Lung (tissue), 12 donors: ENCODE results near the gene CDS1. TPM values are rescaled to one million over a fixed set of nuclear protein-coding genes. Genes with fewer than 3 reads are reported as not detected.

Experiments used
- ATAC-seq: fragments of 200-7000 bp; cut with Tn5 transposase; one replicate; pipeline ENCODE4 v1.9.1; 2020; ENCODE audit warnings: moderate number of reproducible peaks; ENCODE audit not compliant: insufficient read depth, low FRiP score
- DNase-seq, 3 donors: peaks; one replicate each; pipeline ENCODE4 v3.0.0-alpha.2; 2013 to 2017
- H3K27ac ChIP-seq, 2 donors: one replicate each; pipeline ENCODE4 v1.5.1; 2013; ENCODE audit warnings: mild to moderate bottlenecking in 2 of 2, moderate library complexity in 2 of 2, control low read depth in 1 of 2, inconsistent platforms in 1 of 2, low read depth in 1 of 2, low read length in 1 of 2
- H3K27me3 ChIP-seq, 3 donors: one replicate each; pipeline ENCODE4 v1.5.1; 2013; ENCODE audit warnings: low read length in 2 of 3; ENCODE audit not compliant: control insufficient read depth in 3 of 3, insufficient read depth in 3 of 3
- H3K36me3 ChIP-seq, 4 donors: one replicate each; pipeline ENCODE4 v1.5.1; 2013; ENCODE audit warnings: low read length in 4 of 4, mild to moderate bottlenecking in 1 of 4, moderate library complexity in 1 of 4; ENCODE audit not compliant: control insufficient read depth in 4 of 4, insufficient read depth in 4 of 4
- H3K4me1 ChIP-seq, 5 donors: one replicate each; pipeline ENCODE4 v1.5.1; 2013; ENCODE audit warnings: low read length in 5 of 5, mild to moderate bottlenecking in 2 of 5, moderate library complexity in 1 of 5; ENCODE audit not compliant: control insufficient read depth in 5 of 5, insufficient read depth in 5 of 5
- H3K4me3 ChIP-seq: one replicate; pipeline ENCODE4 v1.5.1; 2013; ENCODE audit warnings: mild to moderate bottlenecking, control low read depth, moderate library complexity
- H3K9ac ChIP-seq, 2 donors: one replicate each; pipeline ENCODE4 v1.5.1; 2013; ENCODE audit warnings: low read length in 2 of 2, control low read depth in 1 of 2; ENCODE audit not compliant: insufficient read depth in 1 of 2
- H3K9me3 ChIP-seq, 4 donors: one replicate each; pipeline ENCODE4 v1.5.1; 2013; ENCODE audit warnings: low read length in 3 of 4, mild to moderate bottlenecking in 1 of 4, moderate library complexity in 1 of 4; ENCODE audit not compliant: control insufficient read depth in 4 of 4, insufficient read depth in 3 of 4
- WGBS, 2 donors: extraction: QIAGEN DNeasy Blood & Tissue Kit; methylation state at CpG; one replicate each; pipeline ENCODE4 v1.1.7; 2013; 5-methylcytosine and 5-hydroxymethylcytosine counted together
- polyA plus RNA-seq, 2 donors: library from polyadenylated mRNA; stranded (reverse); fragments of 200-250 nt; gene quantifications; one replicate each; pipeline ENCODE4 v1.2.1, GENCODE V29; 2013
- total RNA-seq, 2 donors: library from RNA; depleted of rRNA in 1 of 2; stranded (reverse); fragments of >200 nt in 1 of 2; gene quantifications; one replicate each; pipeline ENCODE4 v1.2.1, GENCODE V29; 2014 to 2021
- TF ChIP-seq, protein P1 (sequence below): IDR thresholded peaks from 2 replicates; pipeline ENCODE4 v1.5.1; 2012; ENCODE audit warnings: mild to moderate bottlenecking; ENCODE audit errors: control extremely low read depth, extremely low read depth
- donor health status: control.
- donor health status: control.
- donor health status: Bipolar disorder and iron deficiency.
- donor health status: healthy.
- donor health status: DM: yes; HTN: yes; CAD: no.

CDS1 gene
- total and polyA plus RNA-seq, 4 donors: 10.7 to 32.7 (median 18.8) TPM

DNA sequence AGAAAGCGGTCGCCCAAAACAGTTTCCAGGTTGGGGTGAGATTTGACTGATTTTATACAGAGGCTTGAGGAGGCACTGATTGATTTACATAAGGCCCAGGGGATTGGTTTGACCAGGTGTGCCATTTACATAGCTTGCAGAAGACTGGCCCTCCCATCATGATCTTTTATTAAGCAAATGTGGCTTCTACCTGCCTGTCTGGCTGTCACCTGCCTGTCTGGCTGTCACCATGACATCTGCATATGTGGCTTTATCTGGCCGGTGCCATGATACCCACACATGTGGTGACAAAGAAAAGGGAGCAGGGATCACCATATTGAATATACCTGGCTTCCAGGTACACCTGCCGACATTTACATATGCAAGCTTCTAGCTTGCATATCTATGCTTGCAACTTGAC, 17.0 kb upstream of the CDS1 start:
- H3K27ac ChIP-seq: no peak overlapping the region
- no peaks in the 10 kb centered on the region for H3K4me1 ChIP-seq
- H3K4me3 ChIP-seq: no peak overlapping the region
- H3K9ac ChIP-seq: no peak overlapping the region
- no peaks in the 10 kb centered on the region for H3K9me3 ChIP-seq
- no peak for DNase-seq
- no peak for ATAC-seq
- 93% methylated on average over 4 of the region's 4 CpGs for WGBS, 2 donors
- TF ChIP-seq, protein P1, sequence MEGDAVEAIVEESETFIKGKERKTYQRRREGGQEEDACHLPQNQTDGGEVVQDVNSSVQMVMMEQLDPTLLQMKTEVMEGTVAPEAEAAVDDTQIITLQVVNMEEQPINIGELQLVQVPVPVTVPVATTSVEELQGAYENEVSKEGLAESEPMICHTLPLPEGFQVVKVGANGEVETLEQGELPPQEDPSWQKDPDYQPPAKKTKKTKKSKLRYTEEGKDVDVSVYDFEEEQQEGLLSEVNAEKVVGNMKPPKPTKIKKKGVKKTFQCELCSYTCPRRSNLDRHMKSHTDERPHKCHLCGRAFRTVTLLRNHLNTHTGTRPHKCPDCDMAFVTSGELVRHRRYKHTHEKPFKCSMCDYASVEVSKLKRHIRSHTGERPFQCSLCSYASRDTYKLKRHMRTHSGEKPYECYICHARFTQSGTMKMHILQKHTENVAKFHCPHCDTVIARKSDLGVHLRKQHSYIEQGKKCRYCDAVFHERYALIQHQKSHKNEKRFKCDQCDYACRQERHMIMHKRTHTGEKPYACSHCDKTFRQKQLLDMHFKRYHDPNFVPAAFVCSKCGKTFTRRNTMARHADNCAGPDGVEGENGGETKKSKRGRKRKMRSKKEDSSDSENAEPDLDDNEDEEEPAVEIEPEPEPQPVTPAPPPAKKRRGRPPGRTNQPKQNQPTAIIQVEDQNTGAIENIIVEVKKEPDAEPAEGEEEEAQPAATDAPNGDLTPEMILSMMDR: no peak
- H3K36me3 ChIP-seq: no peaks in the 10 kb centered on the region
- no peaks in the 10 kb centered on the region for H3K27me3 ChIP-seq

DNA sequence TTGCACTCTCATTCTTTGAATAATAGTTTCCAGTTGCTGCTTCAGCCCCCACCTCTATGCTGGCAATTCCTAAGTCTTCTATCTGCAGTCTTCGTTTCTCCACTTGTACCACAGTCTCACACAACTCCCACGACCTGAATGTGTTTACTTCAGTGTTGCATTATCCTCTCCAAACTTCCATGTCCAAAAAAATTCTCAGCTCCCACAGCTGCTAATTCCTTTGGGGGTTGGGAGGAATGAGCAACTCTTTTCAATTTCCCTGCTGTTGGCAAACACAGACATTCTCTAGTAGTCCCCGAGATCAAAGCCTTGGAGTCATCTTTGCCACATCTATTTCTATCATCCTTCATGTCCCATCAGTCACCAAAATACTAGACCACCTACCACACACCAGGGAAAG, 14.4 kb upstream of the CDS1 start:
- Histone ChIP-seq H3K36me3 (no peaks in the 10 kb centered on the region), H3K4me3 (no peak overlapping the region), H3K9ac (no peak overlapping the region), H3K27me3 (no peaks in the 10 kb centered on the region), H3K4me1 (no peaks in the 10 kb centered on the region), H3K9me3 (no peaks in the 10 kb centered on the region), H3K27ac (no peak overlapping the region)
- DNase-seq (no peak), ATAC-seq (no peak)
- 47 to 62% methylated on average over 3 of the region's 3 CpGs for WGBS, 2 donors
- TF ChIP-seq, protein P1: no peak

DNA sequence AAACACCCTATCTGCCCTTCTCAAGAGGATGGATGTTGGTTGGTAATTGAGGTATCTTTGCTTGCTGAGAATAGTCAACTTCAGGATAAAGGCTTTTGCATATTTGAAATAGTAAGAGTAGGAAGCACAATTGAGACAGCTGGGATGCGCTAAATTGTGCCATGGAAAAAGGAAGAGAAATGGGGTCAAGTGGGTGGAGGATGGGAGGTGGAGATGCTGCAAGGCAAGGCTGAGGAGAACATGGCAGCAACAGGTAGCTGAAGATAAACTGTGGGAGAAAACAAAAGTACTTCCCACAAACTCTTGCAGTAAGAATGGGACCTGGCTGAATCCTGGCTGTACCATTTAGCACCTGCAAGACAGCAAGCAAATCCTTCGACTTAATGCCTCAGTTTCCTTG, 13.9 kb upstream of the CDS1 start:
- H3K9me3 ChIP-seq: no peaks in the 10 kb centered on the region
- H3K27me3 ChIP-seq: no peaks in the 10 kb centered on the region
- H3K4me3 ChIP-seq: no peak overlapping the region
- WGBS, 2 donors: 94 to 96% methylated on average over 2 of the region's 2 CpGs
- no peak overlapping the region for H3K27ac ChIP-seq
- TF ChIP-seq, protein P1: no peak
- H3K9ac ChIP-seq: no peak overlapping the region
- H3K36me3 ChIP-seq: no peaks in the 10 kb centered on the region
- ATAC-seq: no peak
- no peak for DNase-seq
- no peaks in the 10 kb centered on the region for H3K4me1 ChIP-seq

DNA sequence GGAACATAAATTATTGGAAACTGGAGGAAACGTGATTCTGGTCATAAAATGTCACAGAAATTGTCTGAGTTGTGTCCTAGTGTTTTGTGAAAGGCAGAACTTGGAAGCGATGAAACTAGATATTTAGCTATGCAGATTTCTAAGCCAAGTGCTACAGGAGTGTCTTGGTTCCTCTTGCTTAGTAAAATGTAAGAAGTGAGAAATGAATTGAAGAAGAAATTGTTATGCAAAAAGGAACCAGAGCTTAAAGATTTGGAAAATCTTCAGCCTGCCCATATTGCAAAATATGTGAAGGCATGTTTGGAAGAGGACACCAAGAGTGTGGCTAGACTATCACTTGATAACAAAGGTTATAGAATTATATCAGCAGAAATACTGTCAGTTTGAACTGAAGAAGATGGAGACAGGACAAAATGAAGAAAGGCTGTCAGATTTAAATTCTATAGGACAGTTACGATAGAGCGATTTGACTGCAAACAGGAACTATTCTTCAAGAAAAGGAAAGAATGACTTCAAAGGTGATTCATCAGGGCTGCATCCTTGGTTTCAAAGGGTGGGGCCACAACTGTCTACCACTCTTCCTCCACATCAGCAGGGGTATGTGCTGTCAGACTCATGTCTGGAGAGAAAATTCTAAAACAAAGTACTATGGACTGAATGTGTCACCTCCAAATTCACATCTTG, 9.4 kb upstream of the CDS1 start:
- no peak overlapping the region for H3K9ac ChIP-seq
- H3K4me1 ChIP-seq: no peaks in the 10 kb centered on the region
- H3K27ac ChIP-seq: no peak overlapping the region
- H3K36me3 ChIP-seq: no peaks in the 10 kb centered on the region
- no peak overlapping the region for H3K4me3 ChIP-seq
- TF ChIP-seq, protein P1: no peak
- ATAC-seq: peak; percentile 37
- WGBS, 2 donors: 72% methylated on average over 4 of the region's 4 CpGs
- H3K9me3 ChIP-seq: no peaks in the 10 kb centered on the region
- H3K27me3 ChIP-seq: peaks cover 0 to 3% (median 0%) of the 10 kb centered on the region in 3 donors
- no peak for DNase-seq
